Thyroid gland (tissue), 4 donors: Measurements from ENCODE around the gene C18orf54.
"Not testable (repeated sequence)": the region's sequence is repeated elsewhere in the genome, so short reads cannot be mapped to it uniquely, and the experiment has no call there.

Experiments
- CTCF ChIP-seq, 6 experiments: fragments of 200-600 bp in 3 of 6; fragments of 450-650 bp in 3 of 6; sonication (generic) in 3 of 6; IDR thresholded peaks; one replicate each; pipeline ENCODE4 v1.5.1; 2016 to 2019; ENCODE audit warnings: antibody characterized with exemption in 6 of 6, mild to moderate bottlenecking in 2 of 6, inconsistent platforms in 1 of 6, moderate library complexity in 1 of 6
- POLR2A ChIP-seq, 2 donors: fragments of 450-650 bp; IDR thresholded peaks; one replicate each; pipeline ENCODE4 v1.6.1; 2017; ENCODE audit warnings: antibody characterized with exemption in 2 of 2, mild to moderate bottlenecking in 2 of 2, moderate library complexity in 1 of 2

GRCh38 chr18:54386800-54387495 is 29.2 kb downstream of the C18orf54 start:
- not testable (repeated sequence) for TF ChIP-seq CTCF, POLR2A (IDR thresholded peaks at IDR 0.05)
